HuH-7 (cell line): ENCODE results near the gene SERPINA3.

Experiments
- DNase-seq: peaks from one replicate; pipeline ENCODE4 v3.0.0; 2011; ENCODE audit warnings: low spot score

Gene SERPINA3

GRCh38 chr14:94655169-94655710 lies 43.0 kb downstream of the SERPINA3 start:
- DNase-seq, result no peak

- DNase-seq, result no peak
These were observed 43.9 kb downstream of the SERPINA3 start for GRCh38 chr14:94656043-94656442.

GRCh38 chr14:94659256-94659655 lies 47.1 kb downstream of the SERPINA3 start:
- no peak for DNase-seq

GRCh38 chr14:94659901-94660300 lies 47.7 kb downstream of the SERPINA3 start:
- DNase-seq, result no peak

GRCh38 chr14:94660306-94660946 lies 48.2 kb downstream of the SERPINA3 start:
- DNase-seq, result no peak

- no peak for DNase-seq
These were observed 51.3 kb downstream of the SERPINA3 start for GRCh38 chr14:94663538-94663937.

- DNase-seq, result no peak
These were observed 51.9 kb downstream of the SERPINA3 start for GRCh38 chr14:94663965-94664704.

- DNase-seq, result no peak
These were observed 52.9 kb downstream of the SERPINA3 start for GRCh38 chr14:94665121-94665520.

GRCh38 chr14:94665544-94665943 lies 53.4 kb downstream of the SERPINA3 start:
- no peak for DNase-seq

- DNase-seq, result no peak
These were observed 58.6 kb downstream of the SERPINA3 start for GRCh38 chr14:94670692-94671285.

- no peak for DNase-seq
These were observed 59.8 kb downstream of the SERPINA3 start for GRCh38 chr14:94671870-94672444.

GRCh38 chr14:94673071-94673470 lies 60.9 kb downstream of the SERPINA3 start:
- no peak for DNase-seq
